GM12878 (cell line): ENCODE data around the gene RANBP3. TPM values are rescaled to one million over a fixed set of nuclear protein-coding genes. Genes with fewer than 3 reads are reported as not detected.
A peak's percentile ranks its signal among the peaks of the same experiment; 100 is the strongest.

Experiments used
- ATAC-seq: fragments of 200-7000 bp; cut with Tn5 transposase; 3 replicates; pipeline ENCODE4 v1.9.1; 2020; ENCODE audit warnings: mild to moderate bottlenecking, moderate library complexity
- BruUV-seq: library from RNA; stranded (reverse); fragments of 400-500 nt; replicated peaks from 2 replicates; lab custom pipeline; 2021; lab: Mats Ljungman, UMichigan
- CTCF ChIA-PET: fragments of 300-600 bp; sonication (Branson Sonifier 250); formaldehyde crosslinking; extraction: SDS; loops from one replicate; lab custom pipeline; 2021; ENCODE audit warnings: inconsistent platforms; lab: Yijun Ruan, JAX
- POLR2A ChIA-PET: fragments of 350-600 bp; formaldehyde crosslinking; extraction: SDS; loops from one replicate; lab custom pipeline; 2021; ENCODE audit warnings: inconsistent platforms; lab: Charles Lee
- RAD21 ChIA-PET: fragments of 300-600 bp; sonication (Branson Sonifier 250); formaldehyde crosslinking; loops from one replicate; lab custom pipeline; 2023; ENCODE audit warnings: antibody characterized with exemption; ENCODE audit not compliant: unreplicated experiment; lab: Charles Lee
- SMC1A ChIA-PET: fragments of 300-600 bp; sonication (Branson Sonifier 250); formaldehyde crosslinking; loops from one replicate; lab custom pipeline; 2023; ENCODE audit not compliant: unreplicated experiment, uncharacterized antibody; lab: Charles Lee
- DNase-seq: peaks from one replicate; pipeline ENCODE4 v3.0.0-alpha.2; 2011; ENCODE audit warnings: low read depth, low spot score
- FAIRE-seq: peaks from 3 replicates; lab custom pipeline; 2011; peaks lifted over from hg19 to GRCh38; lab: Jason Lieb, UNC
- H2AFZ ChIP-seq: 2 replicates; pipeline ENCODE4 v1.6.0; 2011; ENCODE audit warnings: low read depth, low read length, control low read depth; ENCODE audit not compliant: control insufficient read depth
- H3K27ac ChIP-seq: 2 replicates; pipeline ENCODE4 v1.5.1; 2011; ENCODE audit warnings: control low read depth; ENCODE audit not compliant: control insufficient read depth, insufficient read depth
- H3K27me3 ChIP-seq, 2 experiments: replicated peaks in 1 of 2; 2 replicates each; pipeline versions ENCODE4 v1.6.0 to v1.6.1; 2011; ENCODE audit warnings: low read length in 1 of 2; ENCODE audit not compliant: control insufficient read depth in 2 of 2, insufficient read depth in 2 of 2
- H3K36me3 ChIP-seq, 2 experiments: 2 replicates each; pipeline ENCODE4 v1.5.1; 2011; ENCODE audit warnings: low read length in 1 of 2; ENCODE audit not compliant: control insufficient read depth in 2 of 2, insufficient read depth in 2 of 2
- H3K4me1 ChIP-seq: 2 replicates; pipeline ENCODE4 v1.6.1; 2011; ENCODE audit warnings: mild to moderate bottlenecking, low read length, moderate library complexity, mixed read lengths; ENCODE audit not compliant: control insufficient read depth, insufficient read depth
- H3K4me2 ChIP-seq: 2 replicates; pipeline ENCODE4 v1.6.0; 2011; ENCODE audit warnings: control low read depth; ENCODE audit not compliant: control insufficient read depth, insufficient read depth
- H3K4me3 ChIP-seq: fragments of 200-600 bp; sonication (generic); 2 replicates; pipeline ENCODE4 v1.5.1; 2016
- H3K79me2 ChIP-seq: 2 replicates; pipeline ENCODE4 v1.6.0; 2011; ENCODE audit warnings: low read length; ENCODE audit not compliant: control insufficient read depth, insufficient read depth
- H3K9ac ChIP-seq: 2 replicates; pipeline ENCODE4 v1.8.0; 2011; ENCODE audit warnings: low read length, control low read depth, mixed read lengths; ENCODE audit not compliant: control insufficient read depth, insufficient read depth
- H3K9me3 ChIP-seq: replicated peaks from 3 replicates; pipeline ENCODE4 v1.5.1; 2011; ENCODE audit warnings: mild to moderate bottlenecking, low read length; ENCODE audit not compliant: control insufficient read depth, insufficient read depth
- H4K20me1 ChIP-seq: 2 replicates; pipeline ENCODE4 v1.6.0; 2011; ENCODE audit not compliant: control insufficient read depth, insufficient read depth
- CREM ChIP-seq: IDR thresholded peaks from 2 replicates; pipeline ENCODE4 v1.6.1; 2014; ENCODE audit warnings: antibody characterized with exemption, low read depth
- EP300 ChIP-seq, 2 experiments: fragments of 150-350 bp in 1 of 2; IDR thresholded peaks; 2 replicates each; pipeline ENCODE4 v1.6.1; 2011 to 2012; ENCODE audit warnings: low read depth in 2 of 2, low read length in 2 of 2, borderline replicate concordance in 1 of 2, improper control_type of control experiment in 1 of 2, inconsistent platforms in 1 of 2; ENCODE audit not compliant: control insufficient read depth in 1 of 2
- IKZF1 ChIP-seq: fragments of 450-650 bp; conservative IDR thresholded peaks from 2 replicates; pipeline ENCODE4 v1.6.1; 2017; ENCODE audit warnings: antibody characterized with exemption, mild to moderate bottlenecking
- NFYA ChIP-seq: IDR thresholded peaks from 2 replicates; pipeline ENCODE4 v1.6.1; 2011; ENCODE audit warnings: low read depth, mild to moderate bottlenecking, low read length, improper control_type of control experiment, borderline replicate concordance
- PAX5 ChIP-seq: IDR thresholded peaks from 2 replicates; pipeline ENCODE4 v1.6.1; 2011; ENCODE audit warnings: low read depth, low read length, borderline replicate concordance
- POLR2AphosphoS5 ChIP-seq: IDR thresholded peaks from 2 replicates; pipeline ENCODE4 v1.6.1; 2011; ENCODE audit warnings: mild to moderate bottlenecking, low read length, inconsistent platforms
- SIN3A ChIP-seq: IDR thresholded peaks from 2 replicates; pipeline ENCODE4 v1.6.1; 2012; ENCODE audit warnings: low read depth, low read length, improper control_type of control experiment
- TCF12 ChIP-seq: IDR thresholded peaks from 2 replicates; pipeline ENCODE4 v1.6.1; 2011; ENCODE audit warnings: low read depth, mild to moderate bottlenecking, low read length
- TCF7 ChIP-seq: IDR thresholded peaks from 2 replicates; pipeline ENCODE4 v1.6.1; 2014; ENCODE audit warnings: antibody characterized with exemption, borderline replicate concordance
- ZNF207 ChIP-seq: fragments of 450-650 bp; IDR thresholded peaks from 2 replicates; pipeline ENCODE4 v1.6.1; 2014; ENCODE audit warnings: antibody characterized with exemption, mild to moderate bottlenecking, borderline replicate concordance
- ZNF217 ChIP-seq: fragments of 450-650 bp; IDR thresholded peaks from 2 replicates; pipeline ENCODE4 v1.6.1; 2017; ENCODE audit warnings: antibody characterized with exemption, mild to moderate bottlenecking
- ZNF24 ChIP-seq: fragments of 450-650 bp; IDR thresholded peaks from 2 replicates; pipeline ENCODE4 v1.6.1; 2017; ENCODE audit warnings: antibody characterized with exemption, mild to moderate bottlenecking
- ZNF384 ChIP-seq: IDR thresholded peaks from 2 replicates; pipeline ENCODE4 v1.6.1; 2012; ENCODE audit warnings: low read depth, mild to moderate bottlenecking, low read length, improper control_type of control experiment, borderline replicate concordance
- WGBS: methylation state at CpG from one replicate; pipeline ENCODE4 v1.1.6; 2016; ENCODE audit warnings: low lambda C conversion rate; ENCODE audit not compliant: insufficient replicate concordance, insufficient coverage; ENCODE audit errors: missing lambda C conversion rate; 5-methylcytosine and 5-hydroxymethylcytosine counted together
- in situ Hi-C: fragments of 300-500 bp; cut with MboI; formaldehyde crosslinking; loops from 9 replicates; pipeline ENCODE4 v1.14.3; 2018; ENCODE audit warnings: mixed read lengths
- intact Hi-C: fragments of 100-400 bp; cut with micrococcal nuclease; formaldehyde crosslinking; loops from one replicate; pipeline ENCODE4 v1.14.2; 2022; ENCODE audit not compliant: unreplicated experiment
- polyA plus RNA-seq, 11 experiments: library from polyadenylated mRNA; depleted of rRNA in 4 of 11; unstranded in 6 of 11; stranded (reverse) in 5 of 11; fragments of >200 nt; fragmentation: Nextera tagmentation in 4 of 11; fragmentation: Illumina TruSeq in 1 of 11; extraction: Ambion mirVana in 4 of 11; extraction: Trizol in 1 of 11; gene quantifications; 1 replicate in 1 of 11; 2 replicates in 10 of 11; pipeline versions ENCODE4 v1.2.1 to v1.2.3, GENCODE V29; 2011 to 2016; ENCODE audit warnings: inconsistent platforms in 2 of 11, missing spikeins in 2 of 11, low read depth in 1 of 11
- total RNA-seq, 4 experiments: library from RNA; depleted of rRNA in 3 of 4; stranded (reverse); fragments of >200 nt in 3 of 4; fragmentation: Illumina TruSeq in 1 of 4; extraction: Trizol in 1 of 4; gene quantifications; 2 replicates each; pipeline versions ENCODE4 v1.2.1 to v1.2.3, GENCODE V29; 2013 to 2021
- TF ChIP-seq, protein P1 (sequence below): fragments of 450-650 bp; IDR thresholded peaks from 2 replicates; pipeline ENCODE4 v1.6.1; 2017; ENCODE audit warnings: mild to moderate bottlenecking
- TF ChIP-seq, protein P2 (sequence below): IDR thresholded peaks from 2 replicates; pipeline ENCODE4 v1.6.1; 2011; ENCODE audit warnings: mild to moderate bottlenecking, low read depth, low read length, moderate library complexity; ENCODE audit not compliant: insufficient replicate concordance
- TF ChIP-seq, protein P3 (sequence below): fragments of 150-350 bp; IDR thresholded peaks from 2 replicates; pipeline ENCODE4 v1.6.1; 2016; ENCODE audit warnings: low read depth, low read length

The RANBP3 gene
- total and polyA plus RNA-seq, 10 of the 15 experiments (the other 5 are each of a cell fraction or from before 2014, with no cell fraction given): 1.1 to 81.6 (median 60.0) TPM

DNA sequence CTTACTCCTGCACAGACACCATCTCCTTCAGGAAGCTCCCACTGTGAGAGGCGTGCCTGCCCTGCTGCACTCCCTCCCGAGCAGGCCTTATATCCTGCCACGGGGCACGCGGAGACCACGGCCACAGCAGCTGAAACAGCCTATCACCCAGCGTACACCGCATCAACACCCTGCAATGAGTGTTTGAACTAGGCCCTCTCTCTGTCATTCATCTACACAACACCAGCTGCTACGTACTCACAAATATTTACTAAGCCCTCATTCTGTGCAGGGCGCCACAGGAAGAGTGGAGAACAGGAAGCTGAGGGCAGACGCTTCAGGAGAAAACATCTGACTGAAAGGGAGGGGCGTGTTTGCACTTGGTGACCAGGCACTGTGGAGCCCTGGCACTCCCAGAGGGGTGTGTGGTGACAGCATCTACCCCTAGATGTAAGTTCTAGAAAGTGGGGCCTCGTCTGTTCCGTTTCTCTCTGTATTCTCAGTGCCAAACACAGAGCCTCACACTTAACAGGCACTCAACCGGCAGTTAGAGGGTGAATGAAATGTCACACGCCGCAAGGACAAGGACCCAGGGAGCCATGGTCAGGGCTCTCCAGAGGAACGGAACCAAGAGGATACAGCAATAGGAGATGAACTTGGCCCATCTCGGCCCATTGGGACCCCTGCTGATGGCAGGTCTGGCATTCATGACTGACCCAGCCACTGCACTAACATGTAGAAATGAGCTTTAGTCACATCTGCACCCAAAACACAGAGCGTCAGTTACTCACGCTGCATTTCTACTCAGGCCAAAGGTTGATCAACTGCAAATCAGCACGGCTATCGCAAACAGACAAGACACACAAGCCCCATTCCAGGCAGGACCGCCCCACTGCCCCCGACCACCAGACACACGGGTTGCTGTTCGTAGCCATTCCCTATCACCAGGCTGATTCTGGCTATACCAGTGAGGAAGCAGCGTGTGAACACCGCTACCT lies 15.7 kb downstream of the RANBP3 start:
- ChIA-PET SMC1A (no interaction called here), POLR2A (no interaction called here), CTCF (no interaction called here), RAD21 (no interaction called here)
- H3K27ac ChIP-seq: no peak overlapping the region
- ATAC-seq (peak; percentile 52), DNase-seq (no peak), FAIRE-seq (no peak)
- in situ Hi-C loops: no loop called here
- no peaks in the 10 kb centered on the region for H3K27me3 ChIP-seq
- H4K20me1 ChIP-seq: peaks cover 32% of the 10 kb centered on the region
- no peak overlapping the region for H3K4me3 ChIP-seq
- H3K9ac ChIP-seq: no peak overlapping the region
- 66% methylated on average over 29 of the region's 29 CpGs for WGBS
- peaks cover 15% of the 10 kb centered on the region for H3K4me1 ChIP-seq
- H3K36me3 ChIP-seq: peaks cover 3 to 8% of the 10 kb centered on the region in 2 experiments
- no peak overlapping the region for H2AFZ ChIP-seq
- TF ChIP-seq SIN3A (no peak), ZNF24 (no peak), EP300 (IDR thresholded peaks at IDR 0.05; ENCODE audit: borderline replicate concordance in 1 of 2, control insufficient read depth in 1 of 2, low read depth in 2 of 2, low read length in 2 of 2) (no peak), NFYA (no peak), PAX5 (no peak), TCF7 (no peak), TCF12 (no peak), CREM (no peak), IKZF1 (no peak), ZNF217 (no peak), POLR2AphosphoS5 (no peak), ZNF207 (no peak), ZNF384 (no peak)
- TF ChIP-seq, protein P1, sequence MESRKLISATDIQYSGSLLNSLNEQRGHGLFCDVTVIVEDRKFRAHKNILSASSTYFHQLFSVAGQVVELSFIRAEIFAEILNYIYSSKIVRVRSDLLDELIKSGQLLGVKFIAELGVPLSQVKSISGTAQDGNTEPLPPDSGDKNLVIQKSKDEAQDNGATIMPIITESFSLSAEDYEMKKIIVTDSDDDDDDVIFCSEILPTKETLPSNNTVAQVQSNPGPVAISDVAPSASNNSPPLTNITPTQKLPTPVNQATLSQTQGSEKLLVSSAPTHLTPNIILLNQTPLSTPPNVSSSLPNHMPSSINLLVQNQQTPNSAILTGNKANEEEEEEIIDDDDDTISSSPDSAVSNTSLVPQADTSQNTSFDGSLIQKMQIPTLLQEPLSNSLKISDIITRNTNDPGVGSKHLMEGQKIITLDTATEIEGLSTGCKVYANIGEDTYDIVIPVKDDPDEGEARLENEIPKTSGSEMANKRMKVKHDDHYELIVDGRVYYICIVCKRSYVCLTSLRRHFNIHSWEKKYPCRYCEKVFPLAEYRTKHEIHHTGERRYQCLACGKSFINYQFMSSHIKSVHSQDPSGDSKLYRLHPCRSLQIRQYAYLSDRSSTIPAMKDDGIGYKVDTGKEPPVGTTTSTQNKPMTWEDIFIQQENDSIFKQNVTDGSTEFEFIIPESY: no peak
- TF ChIP-seq, protein P2, sequence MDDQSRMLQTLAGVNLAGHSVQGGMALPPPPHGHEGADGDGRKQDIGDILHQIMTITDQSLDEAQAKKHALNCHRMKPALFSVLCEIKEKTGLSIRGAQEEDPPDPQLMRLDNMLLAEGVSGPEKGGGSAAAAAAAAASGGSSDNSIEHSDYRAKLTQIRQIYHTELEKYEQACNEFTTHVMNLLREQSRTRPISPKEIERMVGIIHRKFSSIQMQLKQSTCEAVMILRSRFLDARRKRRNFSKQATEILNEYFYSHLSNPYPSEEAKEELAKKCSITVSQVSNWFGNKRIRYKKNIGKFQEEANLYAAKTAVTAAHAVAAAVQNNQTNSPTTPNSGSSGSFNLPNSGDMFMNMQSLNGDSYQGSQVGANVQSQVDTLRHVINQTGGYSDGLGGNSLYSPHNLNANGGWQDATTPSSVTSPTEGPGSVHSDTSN: no peak
- TF ChIP-seq, protein P3, sequence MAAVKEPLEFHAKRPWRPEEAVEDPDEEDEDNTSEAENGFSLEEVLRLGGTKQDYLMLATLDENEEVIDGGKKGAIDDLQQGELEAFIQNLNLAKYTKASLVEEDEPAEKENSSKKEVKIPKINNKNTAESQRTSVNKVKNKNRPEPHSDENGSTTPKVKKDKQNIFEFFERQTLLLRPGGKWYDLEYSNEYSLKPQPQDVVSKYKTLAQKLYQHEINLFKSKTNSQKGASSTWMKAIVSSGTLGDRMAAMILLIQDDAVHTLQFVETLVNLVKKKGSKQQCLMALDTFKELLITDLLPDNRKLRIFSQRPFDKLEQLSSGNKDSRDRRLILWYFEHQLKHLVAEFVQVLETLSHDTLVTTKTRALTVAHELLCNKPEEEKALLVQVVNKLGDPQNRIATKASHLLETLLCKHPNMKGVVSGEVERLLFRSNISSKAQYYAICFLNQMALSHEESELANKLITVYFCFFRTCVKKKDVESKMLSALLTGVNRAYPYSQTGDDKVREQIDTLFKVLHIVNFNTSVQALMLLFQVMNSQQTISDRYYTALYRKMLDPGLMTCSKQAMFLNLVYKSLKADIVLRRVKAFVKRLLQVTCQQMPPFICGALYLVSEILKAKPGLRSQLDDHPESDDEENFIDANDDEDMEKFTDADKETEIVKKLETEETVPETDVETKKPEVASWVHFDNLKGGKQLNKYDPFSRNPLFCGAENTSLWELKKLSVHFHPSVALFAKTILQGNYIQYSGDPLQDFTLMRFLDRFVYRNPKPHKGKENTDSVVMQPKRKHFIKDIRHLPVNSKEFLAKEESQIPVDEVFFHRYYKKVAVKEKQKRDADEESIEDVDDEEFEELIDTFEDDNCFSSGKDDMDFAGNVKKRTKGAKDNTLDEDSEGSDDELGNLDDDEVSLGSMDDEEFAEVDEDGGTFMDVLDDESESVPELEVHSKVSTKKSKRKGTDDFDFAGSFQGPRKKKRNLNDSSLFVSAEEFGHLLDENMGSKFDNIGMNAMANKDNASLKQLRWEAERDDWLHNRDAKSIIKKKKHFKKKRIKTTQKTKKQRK: no peak
- H3K9me3 ChIP-seq: no peaks in the 10 kb centered on the region
- no peak overlapping the region; the same call in 1 of the 2 replicates for H3K4me2 ChIP-seq
- BruUV-seq: no TSS peak
- intact Hi-C loops: no loop called here
- peaks cover 82% of the 10 kb centered on the region for H3K79me2 ChIP-seq
